Activated T-cell treated with anti-CD3 and anti-CD28 coated beads for 24 hours (primary cell): ENCODE results near the gene TBC1D24.

Experiments
- DNase-seq: peaks from one replicate; pipeline ENCODE4 v3.0.0-alpha.2; 2020; ENCODE audit warnings: low read depth

Gene TBC1D24

DNA sequence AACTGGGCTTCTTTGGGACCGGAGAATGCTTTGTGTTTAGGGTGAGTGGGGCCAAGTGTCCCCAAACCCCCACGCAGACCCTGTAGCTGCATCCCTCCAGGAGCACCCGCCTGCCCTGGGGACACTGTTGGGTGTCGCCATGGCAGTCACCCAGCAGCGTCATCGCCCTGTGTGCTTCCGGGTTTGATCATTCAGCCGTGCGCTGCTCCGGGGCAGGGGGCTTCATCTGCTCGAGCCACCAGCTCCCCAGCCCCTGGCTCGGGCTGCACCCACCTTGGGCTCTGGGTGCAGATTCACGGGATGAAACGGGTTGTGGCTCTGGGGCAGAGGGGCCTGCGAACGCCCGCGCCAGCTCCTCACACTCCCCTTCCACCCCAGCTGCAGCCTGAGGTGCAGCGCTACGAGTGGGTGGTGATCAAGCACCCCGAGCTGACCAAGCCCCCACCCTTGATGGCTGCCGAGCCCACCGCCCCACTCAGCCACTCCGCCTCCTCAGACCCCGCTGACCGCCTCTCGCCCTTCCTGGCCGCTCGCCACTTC lies 25.0 kb downstream of the TBC1D24 start:
- DNase-seq, result no peak

DNA sequence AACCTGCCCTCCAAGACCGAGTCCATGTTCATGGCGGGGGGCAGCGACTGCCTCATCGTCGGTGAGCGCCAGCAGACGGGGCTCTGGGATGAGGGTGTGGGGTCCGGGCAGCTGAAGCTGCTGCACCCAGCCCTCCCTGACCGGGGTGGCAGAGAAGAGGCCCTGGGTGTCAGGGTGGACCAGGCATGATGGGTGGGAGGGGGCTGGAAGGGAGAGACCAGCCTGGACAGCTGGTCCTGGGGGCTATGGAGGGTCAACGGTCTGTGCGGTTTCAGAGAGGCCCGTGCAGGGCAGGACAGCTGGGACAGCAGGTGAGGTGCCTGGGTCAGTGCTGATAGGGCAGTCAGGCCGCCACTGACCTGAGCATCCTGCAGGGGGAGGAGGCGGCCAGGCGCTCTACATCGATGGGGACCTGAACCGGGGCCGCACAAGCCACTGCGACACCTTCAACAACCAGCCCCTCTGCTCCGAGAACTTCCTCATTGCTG lies 25.5 kb downstream of the TBC1D24 start:
- no peak for DNase-seq

DNA sequence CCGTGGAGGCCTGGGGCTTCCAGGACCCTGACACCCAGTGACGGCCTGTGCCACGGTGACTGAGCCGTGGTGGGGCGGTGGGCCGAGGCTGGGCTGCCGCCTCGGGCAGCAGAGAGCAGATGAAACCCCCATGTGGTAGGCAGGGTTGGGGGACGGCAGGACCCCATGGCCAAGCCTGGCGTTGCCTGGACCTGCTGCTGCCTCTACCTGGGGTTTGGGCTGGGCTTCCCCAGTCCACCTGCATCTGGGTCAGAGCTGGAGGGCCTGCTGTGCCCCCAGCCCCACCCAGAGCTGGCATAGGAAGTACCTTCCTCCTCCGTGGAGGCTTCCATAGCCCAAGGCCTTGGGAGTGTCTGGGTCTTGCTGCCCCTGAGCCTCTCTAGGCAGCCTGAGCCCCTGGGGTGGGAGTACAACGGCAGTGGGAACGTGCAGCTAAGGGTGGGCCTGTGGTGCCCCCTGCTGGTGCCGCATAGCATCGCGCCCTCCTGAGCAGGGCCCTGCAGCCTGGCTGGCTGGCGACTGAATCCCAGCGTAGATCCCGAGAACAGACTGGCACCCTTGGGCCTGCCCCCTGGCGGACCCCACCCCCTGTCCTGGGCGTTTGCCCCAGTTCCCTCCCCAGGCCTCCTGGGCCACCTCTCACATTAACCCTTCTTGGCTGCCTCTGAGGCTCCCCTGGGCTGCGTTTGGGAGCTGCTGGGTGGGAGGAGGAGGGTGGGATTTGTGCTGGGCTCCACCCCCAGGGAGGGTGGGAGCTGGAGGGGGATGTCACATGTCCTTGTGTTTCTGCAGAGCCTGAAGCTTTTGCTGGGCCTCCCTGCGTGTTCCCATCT lies 26.2 kb downstream of the TBC1D24 start:
- peak; percentile 70 for DNase-seq

DNA sequence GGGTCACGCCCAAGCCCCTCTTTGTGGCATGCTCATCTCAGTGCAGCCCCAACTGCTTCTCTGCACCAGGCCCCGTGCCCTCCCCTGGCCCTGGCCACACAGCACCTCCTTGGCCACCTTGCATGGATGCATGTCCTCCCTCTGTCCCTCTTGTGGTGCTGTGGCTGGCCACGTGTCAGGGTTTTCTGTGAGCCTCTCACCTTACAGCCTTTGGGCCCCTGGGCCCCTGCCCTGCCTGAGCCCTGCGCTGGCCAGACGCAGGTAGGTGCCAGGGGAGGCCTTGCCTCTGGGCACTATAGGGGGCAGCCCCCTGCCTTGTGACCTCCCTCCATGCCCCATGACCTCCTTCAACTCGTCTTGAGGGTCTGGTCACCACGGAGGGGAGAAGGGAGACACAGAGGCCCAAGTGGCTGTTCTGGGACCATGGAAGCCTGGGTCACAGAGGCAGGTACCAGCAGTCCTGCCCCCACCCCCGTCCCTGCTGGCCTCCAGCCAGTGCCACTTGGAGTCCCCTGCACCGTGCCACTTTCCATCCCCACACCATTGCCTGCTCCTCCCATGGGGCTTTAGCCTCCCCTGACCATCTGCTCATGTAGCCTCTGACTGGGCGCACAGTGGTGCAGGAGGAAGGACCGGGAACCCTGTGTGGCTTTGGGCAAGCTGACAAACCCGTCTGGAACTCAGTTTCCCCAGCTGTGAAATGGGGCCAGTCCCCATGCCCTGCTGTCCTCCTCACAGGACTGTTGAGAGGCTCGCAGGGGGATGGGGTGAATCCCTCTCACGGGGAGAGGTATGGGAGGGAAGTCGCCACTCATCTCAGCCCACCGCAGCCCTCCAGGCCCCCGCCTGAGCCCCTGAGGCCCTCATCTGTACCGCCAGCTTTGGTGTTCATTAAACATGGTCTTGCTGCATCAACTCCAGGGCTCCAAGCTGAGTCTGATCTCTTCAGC lies 27.3 kb downstream of the TBC1D24 start:
- DNase-seq, result no peak

DNA sequence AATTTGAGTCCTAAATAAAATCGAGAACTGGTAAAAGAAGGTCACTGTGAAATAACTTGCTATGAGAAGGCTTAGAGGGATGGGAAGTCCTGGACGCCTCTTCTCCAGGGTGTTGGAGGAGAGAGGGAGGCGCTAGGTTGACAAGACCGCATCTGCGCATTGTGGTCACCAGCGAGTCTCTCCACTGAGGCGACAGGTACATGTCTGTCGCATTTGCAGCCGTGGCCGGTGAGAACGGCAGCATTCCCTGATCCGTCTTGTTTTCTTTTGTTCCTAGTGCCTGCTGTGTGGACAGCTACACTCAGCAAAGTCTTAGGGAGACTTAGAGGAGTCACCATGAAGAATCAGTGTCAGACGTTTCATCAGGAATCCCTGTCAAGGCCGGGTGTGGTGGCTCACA lies 30.8 kb downstream of the TBC1D24 start:
- no peak for DNase-seq

DNA sequence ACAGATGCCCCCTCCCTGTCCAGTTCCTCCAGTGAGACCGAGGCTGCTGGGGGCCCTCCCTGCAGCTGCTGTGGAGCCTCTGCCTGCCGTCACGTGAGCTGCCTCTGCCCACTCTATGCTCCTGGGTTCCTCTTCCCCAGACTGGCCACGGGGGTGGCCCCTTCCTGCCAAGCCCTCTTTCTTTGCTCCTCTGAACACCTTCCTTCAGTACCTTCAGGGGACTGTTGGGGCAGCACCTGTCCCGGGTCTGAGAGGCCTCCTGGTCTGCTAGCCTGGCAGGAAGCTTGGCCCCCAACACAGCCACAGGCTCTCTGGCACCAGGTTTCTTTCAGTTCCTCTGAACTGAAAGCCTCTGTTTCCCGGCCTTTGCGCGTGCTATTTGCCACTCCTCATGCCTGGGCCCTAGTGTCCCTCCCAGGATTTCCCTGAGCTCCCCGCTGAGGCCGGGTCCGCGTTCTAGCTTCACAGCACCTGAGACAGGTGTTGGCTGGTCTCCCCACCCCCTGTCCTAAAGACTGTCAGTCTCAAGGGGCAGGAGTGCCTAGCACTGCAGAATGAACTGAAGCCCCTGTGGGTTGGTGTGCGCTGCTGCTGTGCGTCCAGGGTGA lies 32.2 kb downstream of the TBC1D24 start:
- no peak for DNase-seq

DNA sequence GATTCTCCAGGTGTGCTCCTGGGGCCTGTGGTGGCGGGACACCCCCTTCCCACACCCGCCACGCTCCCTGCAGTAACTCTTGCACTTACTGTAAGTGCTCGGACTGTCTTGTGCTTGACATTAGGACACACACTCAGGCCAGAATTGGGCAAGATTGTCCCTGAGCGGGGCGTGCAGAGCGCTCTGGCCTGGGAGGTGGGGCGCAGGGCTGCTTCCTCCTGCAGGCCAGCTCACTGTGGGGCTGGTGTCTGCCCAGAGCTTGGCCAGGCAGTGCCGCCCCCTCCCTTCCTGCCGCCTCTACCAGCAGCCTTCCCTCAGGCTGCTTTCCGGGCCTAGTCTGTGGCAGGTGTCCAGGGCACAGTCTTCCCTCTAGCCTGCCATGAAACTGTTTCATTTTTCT lies 32.7 kb downstream of the TBC1D24 start:
- no peak for DNase-seq

DNA sequence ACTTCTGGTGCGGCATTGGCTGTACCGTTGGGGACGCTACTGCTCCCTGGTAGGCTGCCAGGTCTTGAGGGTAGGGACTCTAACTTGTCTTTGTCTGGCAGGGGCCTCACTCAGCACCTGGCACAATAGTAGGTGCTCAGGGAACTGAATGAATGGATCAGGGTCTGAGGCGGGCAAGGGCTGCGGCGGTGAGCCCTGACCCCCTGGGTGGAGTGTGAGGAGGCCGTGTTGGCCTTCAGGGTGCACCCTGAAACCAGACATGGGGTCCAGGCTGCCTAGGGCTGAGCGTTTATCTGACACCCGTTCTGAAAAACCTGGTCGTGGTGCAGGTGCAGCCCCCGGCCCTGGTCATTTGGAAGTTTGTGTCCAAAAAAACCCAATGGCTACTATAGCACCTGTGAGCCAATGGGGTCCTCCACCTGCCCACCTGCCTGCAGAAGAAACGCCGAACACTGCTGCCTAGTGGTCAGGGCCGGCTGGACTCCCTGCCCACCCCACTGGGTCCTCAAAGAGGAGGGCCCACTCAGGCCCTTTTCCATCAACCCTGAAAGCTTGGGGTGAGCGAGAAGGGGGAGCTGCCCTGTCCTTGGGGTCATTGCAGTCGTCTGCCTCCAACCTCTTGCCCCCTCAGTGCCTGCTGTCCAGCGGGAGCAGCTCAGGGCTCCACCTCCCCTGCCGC lies 33.9 kb downstream of the TBC1D24 start:
- DNase-seq, result no peak

DNA sequence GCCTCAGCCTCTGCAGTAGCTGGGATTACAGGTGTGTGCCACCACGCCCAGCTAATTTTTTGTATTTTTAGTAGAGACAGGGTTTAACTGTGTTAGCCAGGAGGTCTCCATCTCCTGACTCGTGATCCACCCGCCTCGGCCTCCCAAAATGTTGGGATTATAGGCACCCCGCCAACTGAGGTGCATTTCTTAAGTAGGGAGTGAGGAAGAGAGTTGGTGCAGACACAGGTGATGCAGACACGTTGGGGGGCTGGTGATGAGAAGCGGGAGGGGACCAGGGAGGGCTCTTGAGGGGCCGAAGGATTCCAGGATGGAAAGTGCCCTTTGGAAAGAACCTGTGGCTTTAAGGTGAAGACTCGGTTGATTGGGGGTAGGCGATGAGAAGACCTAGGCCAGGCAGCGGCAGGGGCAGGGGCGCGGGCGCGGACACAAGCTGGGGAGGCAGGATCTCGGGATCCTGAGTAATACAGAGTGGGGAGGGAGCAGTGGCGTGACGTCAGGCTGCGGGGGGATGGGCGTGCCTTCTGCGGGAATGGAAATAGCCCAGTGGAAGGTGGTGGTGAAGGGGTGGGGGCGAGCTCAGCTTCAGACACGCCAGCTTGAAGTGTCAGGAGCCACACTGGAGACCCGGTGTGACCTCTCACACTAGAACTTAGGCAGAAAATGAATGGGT lies 36.3 kb downstream of the TBC1D24 start:
- no peak for DNase-seq

DNA sequence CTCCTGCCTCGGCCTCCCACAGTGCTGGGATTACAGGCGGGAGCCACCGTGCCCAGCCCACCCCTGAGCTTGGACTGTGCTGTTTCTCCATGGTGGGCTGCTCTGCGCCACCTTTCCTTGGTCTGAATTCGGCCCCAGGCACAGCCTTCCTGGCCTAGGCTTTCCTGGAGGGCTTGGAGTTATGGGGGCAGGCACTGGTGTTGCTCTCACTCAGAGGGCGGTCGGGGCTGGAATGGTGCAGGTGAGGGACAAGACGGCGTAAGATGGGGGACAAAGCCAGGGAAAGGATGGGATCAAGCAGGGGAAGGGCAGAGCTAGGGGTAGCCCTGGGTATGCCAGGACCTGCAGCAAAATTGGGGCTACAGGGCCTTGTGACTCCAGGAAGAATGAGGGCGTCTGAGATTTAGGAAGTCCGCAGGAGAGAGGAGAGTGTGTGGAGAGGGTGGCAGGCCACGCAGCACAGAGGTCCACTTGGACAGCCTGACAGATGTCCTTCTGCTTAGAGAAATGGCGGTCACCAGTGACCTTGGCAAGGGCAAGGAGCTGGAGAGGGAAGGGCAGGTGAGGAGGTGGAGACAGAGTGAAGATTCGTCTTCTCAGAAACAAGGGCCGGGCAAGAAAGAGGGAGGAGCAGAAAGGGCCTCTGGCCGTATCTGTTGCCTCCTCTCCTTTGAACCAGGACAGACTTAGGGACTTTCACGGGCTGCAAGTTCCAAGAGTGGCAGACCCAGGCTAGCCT lies 37.2 kb downstream of the TBC1D24 start:
- DNase-seq, result no peak

DNA sequence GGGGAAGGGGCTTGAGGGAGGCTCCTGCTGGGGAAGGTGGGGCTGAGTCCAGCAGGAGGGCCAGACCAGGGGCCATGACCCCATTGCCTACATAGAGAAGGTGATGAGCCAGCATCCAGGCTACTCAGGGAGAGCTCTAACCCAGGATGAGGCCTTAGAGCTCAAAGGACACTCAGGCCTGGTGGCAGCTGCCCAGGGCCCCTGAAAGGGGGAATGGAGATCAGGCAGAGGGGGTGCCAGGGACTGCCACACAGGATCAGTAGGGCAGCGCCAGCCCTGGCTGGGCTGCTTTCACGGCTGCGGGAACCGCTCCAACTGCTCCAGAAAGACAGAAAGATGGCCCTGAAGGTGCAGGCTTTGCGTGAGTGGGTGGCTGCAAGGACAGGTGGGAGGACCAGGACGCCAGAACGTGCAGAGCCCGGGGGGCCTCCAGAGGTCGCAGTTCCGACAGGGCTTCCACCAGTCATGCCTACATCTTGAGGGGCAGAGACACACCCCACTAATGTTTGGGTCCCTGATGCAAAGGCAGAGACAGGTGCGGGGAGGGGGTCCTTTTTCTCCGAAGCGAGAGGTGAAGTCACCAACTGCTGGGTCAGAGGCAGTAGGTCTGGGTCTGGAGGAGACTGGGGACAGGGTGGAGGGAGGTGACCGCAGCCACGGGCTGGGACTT lies 37.9 kb downstream of the TBC1D24 start:
- no peak for DNase-seq

DNA sequence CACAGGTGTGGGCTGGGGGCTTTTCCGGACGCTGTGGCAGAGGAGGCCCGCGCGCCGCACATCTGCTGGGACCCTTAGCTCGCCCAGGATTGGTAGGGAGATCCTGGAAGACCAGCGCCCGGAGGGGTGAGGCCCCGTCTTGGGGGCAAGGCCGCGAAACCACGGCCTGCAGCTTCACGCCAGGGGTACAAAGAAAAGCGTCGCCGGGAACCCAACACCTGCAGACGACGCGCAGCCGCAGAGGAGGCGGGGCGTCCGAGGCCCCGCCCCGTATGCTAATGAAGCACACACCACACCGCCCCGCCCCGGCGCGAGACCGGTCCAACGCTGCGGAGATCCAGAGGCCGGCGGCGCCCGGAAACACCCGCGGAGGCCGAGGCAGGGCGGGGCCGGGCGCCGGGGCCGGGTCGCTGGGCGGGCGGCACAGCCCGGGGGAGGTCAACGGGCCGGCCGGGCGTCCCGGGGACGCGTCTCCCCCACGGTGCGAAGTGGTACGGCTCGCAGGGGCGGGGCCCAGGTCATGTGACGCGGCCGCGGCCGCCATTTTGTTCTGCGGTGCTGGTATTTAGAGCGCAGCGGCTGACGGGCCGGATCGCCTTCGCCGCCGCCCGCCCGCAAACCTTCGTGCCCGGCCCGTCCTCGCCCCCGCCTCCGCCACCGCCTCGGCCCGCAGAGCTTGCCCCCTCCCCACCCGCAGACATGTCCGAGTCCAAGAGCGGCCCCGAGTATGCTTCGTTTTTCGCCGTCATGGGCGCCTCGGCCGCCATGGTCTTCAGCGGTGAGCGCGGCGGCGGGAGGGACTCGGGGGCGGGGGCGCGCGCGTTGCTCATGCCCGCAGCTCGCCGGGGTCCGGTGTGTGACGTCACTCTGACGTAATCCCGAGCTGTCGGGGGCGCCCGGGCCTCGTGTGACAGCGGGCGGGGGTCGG lies 38.7 kb downstream of the TBC1D24 start, which contains the start of gene ATP6V0C:
TSS of gene ATP6V0C (plus strand) at position 548 of the 928 bp plus-strand sequence. CDS start at position 700, 152 bp downstream.
- DNase-seq, result peak; percentile 83

DNA sequence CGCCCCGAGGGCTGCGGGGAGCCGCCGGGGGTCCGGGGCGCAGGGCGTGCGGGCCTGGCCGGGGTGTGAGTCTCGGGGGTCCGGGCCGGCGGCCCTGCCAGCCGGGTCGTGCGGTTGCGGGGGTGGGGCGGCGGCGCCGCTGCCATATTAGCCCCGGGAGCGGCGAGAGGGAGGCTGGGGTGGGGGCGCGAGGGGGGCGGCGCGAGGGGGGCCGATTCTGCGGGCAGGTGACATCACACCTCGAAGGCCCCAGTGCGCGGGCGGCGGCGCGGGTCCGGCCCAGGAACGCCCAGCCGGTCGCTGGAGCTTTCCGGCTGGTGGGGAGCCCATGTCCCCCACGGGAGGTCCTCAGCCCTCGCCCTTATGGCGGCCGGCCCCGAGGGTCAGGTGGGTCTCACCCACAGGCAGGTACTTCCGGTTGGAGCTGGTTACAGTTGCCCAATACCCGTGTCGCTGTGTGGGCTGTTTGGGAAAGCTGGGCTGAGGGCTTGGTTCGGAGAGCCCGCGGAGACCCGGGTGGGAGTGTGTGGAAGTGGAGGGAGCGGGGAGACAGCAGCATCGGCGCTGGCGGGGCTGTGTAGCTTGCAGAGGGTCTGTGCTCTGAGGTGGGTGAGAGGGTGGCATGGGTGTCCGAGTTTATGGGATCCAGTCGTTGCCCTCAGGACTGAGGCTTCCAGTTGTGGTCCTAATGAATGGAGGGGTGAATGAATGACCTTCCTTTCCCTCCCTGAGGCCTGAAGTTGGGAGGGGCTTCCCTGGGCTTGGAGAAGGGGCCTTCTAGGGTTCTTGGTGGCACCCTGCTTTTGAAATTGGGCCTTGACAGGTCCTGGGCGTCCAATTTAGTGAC lies 39.6 kb downstream of the TBC1D24 start:
- DNase-seq, result no peak

DNA sequence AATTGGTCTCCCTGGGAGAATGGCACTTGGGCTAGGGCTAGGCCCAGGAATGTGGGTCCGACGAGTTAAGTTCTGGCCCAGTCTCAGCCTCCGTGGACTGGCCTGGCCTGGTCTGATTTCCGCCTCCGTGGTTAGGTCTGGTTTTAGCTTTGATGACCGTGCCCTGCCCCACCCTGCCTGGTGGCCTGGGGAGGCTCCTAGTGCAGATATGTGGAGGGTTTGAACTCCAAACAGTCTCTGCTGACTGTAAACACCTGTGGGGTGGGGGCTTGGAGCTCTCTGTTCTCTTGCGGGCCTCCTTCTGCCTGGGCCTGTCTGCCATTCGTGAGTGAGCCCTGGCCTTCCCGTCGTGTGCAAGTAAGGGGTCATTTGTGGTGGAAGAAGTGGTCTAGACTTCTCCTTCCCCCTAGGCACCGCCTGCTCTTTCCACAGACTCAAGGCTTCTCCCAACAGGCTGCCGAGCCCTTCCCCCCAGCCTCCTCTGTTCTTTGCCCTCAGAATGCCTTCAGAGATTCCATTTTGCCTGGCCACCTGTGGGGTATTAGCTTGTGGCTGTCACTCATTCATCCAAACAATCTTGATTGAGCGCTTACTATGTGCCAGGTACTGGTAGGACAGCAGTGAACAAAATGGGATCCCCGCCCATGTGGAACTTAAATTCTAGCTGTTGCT lies 40.4 kb downstream of the TBC1D24 start:
- no peak for DNase-seq

DNA sequence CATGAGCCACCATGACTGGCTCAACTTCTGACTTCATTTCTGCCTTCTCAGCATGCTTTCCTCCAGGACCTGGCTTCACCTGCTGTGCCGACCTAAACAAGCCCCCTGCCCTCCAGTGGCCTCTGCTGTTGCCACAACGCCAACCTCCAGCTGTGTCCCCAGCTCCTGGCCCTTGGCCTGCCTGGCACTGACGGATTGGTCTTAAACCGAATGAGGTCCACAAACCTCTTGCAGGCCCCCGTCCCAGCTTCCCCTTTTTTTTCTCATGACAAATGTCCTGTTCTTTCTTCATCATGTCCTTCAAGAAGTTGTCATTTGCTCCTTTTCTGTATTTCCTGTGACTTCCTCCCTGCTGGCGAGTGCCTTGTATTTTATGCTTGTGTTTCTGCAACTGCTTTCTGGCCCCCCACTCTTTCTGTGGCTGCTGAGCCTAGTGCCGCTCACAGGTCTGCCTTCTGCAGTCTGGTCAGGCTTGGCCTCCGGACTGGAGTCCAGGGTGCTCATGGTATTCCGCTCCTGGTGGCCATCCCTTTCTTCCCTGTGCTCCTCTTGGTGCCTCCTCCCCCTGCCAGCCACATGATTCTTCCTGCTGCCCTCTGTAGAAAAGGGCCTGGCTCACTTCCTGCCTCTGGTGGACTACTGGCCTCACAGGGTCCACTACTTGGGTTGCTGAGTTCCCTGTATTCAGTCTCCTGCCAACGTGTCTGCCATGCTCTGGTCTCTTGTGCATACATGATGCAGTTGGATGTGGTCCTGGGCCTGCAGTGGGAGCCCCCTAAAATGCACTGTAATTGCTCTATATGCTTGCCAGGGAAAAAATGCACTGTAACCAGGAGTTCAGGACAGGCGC lies 41.7 kb downstream of the TBC1D24 start:
- DNase-seq, result no peak
